Hematopoietic multipotent progenitor cell treated with erythropoietin and hydrocortisone succinate and interleukin-3 and kit ligand, for 15 days (in vitro differentiated cells): ENCODE measurements around the gene ACVR2A.

Source experiments
- DNase-seq: peaks from one replicate; pipeline ENCODE4 v3.0.0-alpha.2; 2015; ENCODE audit warnings: low spot score

The ACVR2A gene

GRCh38 chr2:147855316-147855715 is 10.5 kb downstream of the ACVR2A start:
- no peak for DNase-seq

DNA sequence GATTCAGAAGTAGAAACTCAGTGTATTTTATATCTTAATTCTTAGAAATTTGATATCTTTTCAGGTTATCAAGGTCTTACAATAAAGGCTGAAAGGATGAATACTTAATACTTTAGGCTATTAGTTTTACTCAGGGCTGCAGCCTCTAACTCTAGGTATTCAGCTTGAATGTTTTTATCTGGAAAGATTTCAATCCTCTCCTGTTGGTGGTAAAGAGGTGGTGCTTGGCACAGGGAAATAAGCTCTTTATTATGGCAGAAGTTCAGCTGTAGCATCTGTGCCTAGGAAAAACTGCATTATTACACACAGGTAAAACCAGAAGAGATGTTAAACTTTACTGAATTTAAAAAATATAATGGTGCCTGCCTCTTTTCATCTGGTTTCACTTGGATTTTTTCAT is 11.1 kb downstream of the ACVR2A start:
- no peak for DNase-seq

- no peak for DNase-seq
Observed at GRCh38 chr2:147860009-147860408, 15.2 kb downstream of the ACVR2A start.

DNA sequence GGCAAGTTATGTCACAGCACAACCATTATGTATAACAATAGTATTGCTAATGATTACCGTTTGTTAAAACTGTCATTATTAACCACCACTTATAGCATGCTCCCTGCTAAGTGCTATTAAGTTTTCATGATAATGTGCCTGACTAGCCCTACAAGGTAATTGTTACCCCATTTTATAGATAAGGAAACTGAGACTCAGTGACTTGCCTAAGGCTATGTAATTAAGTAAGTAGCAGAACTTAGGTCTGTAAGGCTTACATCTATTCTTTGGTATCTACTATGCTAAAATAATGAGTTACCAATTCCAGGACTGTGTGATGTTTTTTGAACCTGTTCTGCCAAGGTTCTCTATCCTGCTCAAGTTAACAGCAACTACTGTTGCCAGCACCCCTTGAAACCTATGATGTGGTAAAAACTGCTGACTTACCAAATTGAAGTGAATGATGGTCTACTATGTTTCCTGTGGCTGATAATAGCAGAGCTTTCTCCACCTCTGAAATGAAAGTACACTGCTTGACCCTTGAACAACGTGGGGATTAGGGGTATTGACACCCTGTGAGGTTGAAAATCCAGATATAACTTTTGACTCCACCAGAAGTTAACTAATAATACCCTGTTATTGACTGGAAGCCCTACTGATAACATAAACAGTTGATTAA is 18.2 kb downstream of the ACVR2A start:
- no peak for DNase-seq

DNA sequence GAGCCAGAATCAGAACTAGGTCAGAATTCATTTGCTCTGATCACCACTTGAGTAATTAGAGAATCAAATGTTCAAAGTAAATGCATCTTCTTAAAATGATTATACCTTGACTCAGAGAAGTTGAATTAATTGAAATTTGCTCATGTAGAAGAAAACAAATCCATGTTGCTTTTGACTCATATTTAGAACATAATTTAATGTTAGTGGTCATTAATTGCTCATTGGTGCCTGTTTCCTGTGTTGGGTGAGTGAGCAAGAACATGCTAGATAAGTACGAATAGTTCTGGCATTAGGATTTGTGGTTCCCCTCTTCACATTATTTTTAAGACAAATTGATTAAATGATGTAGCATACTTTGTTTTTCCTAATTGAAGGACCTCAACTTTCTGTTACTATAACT is 19.0 kb downstream of the ACVR2A start:
- no peak for DNase-seq

DNA sequence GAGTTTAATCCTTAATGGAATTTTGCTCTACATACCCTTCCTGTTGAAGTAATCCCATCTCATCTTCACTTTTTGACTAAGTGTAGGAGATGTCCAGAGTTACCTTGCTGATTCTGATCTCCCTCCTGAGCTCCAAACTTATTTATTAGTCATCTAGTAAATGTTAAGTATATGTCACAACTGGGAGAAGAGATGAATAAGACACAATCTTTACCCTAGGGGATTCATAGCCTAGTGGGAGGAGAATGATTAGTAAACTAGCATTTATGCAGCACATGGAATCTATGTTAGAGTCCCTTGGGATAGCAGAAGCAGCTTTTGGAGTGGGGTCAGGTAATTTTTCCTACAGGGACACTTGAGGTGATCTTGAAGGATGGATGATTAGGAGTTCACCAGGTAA is 20.7 kb downstream of the ACVR2A start:
- DNase-seq: no peak

- no peak for DNase-seq
Observed at GRCh38 chr2:147867050-147867449, 22.2 kb downstream of the ACVR2A start.

- no peak for DNase-seq
Observed at GRCh38 chr2:147869934-147870333, 25.1 kb downstream of the ACVR2A start.

GRCh38 chr2:147872967-147873366 is 28.1 kb downstream of the ACVR2A start:
- no peak for DNase-seq

- DNase-seq: no peak
Observed at GRCh38 chr2:147873859-147874483, 29.1 kb downstream of the ACVR2A start.

DNA sequence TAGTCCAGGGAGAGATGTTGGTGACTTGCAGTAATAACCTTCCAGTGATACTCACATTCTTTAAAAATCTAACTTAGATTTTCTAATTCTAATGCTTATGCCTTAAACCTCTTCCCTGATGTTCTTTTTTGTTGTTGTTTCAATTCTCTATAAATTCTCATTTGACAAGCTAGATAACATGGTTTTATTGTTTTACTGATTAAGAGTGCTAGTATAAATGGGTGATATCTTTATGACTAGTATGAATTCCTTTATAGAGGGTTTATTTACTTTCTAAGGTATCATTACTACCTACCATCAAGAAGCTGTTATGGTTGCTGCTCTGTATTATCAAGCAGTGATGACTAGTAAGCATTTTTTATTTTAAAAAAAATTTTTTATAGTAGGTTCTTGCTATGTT is 35.0 kb downstream of the ACVR2A start:
- no peak for DNase-seq

GRCh38 chr2:147882631-147883030 is 37.8 kb downstream of the ACVR2A start:
- no peak for DNase-seq

DNA sequence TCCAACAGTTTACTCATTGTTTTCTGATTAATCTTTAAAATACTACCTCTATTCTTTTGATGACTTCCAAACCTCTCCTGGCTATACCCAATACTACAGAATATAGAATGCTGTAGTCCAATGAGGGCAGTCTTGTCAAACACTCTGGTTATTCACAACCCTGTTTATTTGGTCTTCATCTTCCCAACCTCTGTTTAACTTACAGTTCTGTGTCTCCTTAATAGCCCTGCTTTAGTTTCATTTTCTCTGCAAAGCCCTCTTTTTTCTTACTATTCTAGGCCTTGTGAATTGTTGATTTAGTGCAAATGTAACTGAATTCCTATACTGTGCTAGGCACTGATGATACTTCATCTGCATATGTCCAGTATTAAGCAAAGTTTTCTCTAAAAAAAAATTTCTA is 40.0 kb downstream of the ACVR2A start:
- no peak for DNase-seq

DNA sequence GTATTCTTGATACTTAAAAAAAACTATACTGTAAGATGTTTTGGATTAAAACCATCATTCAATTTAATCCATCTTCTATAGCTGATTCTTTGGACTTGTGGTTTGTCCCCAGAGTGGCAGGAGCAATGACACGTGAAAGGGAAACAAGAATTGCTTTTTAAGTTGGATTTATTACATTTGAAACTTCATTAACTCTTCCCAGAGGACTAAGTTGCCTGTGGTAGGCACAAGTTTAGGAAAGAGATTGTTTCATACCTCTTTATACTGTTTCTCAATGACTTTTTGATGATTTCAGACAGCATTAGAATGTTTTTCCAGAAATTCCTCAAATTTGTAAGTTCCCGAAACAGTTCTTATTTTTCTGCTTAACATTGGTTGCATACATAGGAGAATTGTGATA is 41.3 kb downstream of the ACVR2A start:
- no peak for DNase-seq

GRCh38 chr2:147888680-147889079 is 43.9 kb downstream of the ACVR2A start:
- no peak for DNase-seq

DNA sequence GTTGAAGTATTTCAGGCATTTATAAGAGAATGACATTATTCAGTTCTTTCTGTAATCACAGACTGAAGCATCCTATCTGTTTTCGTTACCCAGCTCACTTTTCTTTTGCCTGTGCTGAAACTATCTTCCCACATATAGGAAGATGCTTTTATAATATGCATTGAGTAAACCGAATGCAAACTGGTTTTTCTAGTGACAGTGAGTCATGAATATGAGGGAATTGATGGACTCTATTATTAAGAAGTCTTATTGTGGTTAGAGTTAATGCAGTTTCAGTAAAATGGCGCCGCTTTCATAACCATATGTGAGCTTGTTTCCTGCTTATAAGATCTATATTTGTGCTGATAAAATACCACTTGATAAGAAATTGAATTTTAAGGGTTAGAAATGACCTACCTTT is 59.2 kb downstream of the ACVR2A start:
- DNase-seq: no peak

DNA sequence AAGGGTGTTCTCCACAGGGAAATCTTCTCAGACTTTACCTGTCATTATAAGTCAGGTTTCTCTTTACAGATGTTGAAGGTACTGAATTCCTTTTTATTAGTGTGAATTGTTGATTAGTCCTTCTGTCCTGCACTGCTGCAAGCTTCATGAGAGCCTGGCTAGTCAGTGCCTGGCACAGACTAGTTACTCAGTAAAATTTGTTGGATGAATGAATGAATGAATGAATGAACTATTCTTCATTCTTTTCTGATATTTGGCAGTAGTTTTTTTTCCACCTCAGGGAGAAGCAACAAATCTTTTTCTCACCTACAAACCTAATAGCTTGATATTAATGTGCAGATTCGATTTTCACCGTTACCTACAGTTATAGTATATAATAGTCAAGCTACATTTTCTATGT is 64.3 kb downstream of the ACVR2A start:
- no peak for DNase-seq

DNA sequence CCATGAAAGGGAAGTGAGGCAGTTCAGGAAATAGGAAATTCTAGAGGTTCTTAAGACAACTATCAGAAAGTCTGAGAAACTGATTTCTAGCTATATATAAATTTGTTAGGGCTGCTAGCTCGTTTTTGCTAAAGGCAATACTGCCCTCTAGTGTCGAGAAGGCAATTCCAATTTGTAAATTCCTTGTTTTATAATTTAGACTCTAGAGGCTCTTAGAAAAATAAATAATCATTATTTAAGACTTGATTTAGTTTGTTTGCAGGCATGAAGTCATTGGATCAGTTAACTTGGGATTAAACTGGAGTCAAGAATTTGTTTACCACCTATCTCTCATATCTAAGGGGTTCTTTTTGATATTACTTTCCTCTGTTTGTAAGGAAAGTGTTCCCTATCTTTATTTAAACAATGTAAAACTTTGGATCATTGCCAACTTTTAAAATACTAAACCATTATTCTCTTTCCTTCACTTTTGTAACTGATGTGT is 66.2 kb downstream of the ACVR2A start:
- DNase-seq: peak; percentile 62

DNA sequence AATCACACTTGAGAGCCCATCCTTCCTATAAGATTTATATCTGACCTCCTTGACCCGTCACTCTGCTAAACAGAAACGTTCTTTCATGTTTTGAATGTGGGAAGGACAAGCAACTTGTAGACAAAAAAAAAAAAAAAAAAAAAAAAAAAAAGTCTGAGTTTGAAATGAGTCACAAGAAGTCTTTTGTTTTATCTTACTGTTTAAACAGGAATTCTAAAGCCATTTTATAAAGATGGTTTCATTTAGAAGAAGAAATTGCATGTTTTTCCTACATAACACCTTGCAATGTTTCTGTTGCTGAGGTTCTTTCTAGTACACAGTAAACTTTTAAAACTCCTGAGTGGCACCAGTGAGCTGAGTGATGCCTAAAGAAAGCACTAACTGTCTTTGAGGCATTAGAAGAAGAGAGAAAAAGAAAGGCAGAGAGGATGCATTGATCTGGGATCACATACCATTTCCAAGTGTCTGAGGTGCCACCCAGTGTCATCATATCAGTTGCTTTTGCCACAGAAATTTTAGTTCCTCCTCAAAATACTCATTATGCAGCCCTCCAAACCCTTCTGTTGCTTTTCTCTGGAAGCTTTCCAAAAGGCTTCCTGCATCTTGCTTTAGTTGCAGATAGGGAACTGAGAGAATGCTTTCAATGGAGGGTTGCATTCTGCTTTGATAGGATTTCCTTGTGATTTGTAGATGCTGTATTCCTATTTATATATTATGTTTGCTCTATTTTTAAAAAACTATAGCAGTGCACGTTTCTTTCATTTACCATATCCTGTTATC is 69.1 kb downstream of the ACVR2A start:
- no peak for DNase-seq

GRCh38 chr2:147916067-147916466 is 71.2 kb downstream of the ACVR2A start:
- DNase-seq: no peak

DNA sequence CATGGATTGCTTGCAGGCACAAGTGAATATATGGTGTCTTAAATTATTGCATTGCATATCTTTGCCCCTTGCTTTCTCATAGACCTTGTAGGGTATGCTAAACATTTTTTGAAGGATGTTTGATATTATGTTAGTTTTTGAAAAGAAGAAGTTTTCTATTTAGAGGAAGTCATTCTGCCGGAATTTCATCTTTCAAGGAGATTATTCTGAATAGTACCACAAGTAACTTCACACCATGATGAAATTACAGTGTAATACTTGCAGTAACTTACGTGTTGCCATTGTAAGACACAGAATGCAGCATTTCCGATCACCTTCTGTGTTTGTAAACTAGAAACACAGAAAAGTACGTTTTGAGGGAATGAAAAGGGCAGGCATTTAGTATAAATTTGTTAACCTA is 71.9 kb downstream of the ACVR2A start:
- no peak for DNase-seq

- no peak for DNase-seq
Observed at GRCh38 chr2:147917161-147917560, 72.3 kb downstream of the ACVR2A start.

DNA sequence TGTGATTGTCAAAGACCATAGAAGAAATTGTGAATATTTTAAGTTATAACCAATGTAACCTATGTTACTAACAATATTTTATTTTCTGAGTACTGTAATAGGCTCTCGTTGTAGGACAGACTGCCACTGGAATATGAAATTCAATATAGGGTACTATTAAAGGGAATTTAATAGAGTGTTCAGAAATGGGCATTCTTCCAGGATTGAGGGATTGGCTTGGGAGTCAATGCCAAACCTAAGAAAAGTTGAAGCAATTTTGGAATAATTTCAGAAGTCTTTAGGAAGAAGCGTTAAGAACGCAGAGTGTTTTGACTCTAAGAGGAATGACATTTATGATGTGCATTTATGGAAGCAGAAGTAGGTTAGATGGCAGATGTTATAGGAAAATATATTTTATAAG is 79.0 kb downstream of the ACVR2A start:
- no peak for DNase-seq
